Psoas muscle (tissue), 8 donors: Measurements from ENCODE around the gene SLC22A23. TPM values are rescaled to one million over a fixed set of nuclear protein-coding genes. Genes with fewer than 3 reads are reported as not detected.

Source experiments
- ATAC-seq, 4 donors: fragments of 200-7000 bp; cut with Tn5 transposase; one replicate each; pipeline ENCODE4 v1.9.1; 2020; ENCODE audit warnings: moderate library complexity in 3 of 4, mild to moderate bottlenecking in 2 of 4
- DNase-seq, 2 donors: peaks; one replicate each; pipeline ENCODE4 v3.0.0-alpha.2; 2020
- H3K27ac ChIP-seq: fragments of 200-600 bp; one replicate; pipeline ENCODE4 v1.8.0; 2022
- H3K27me3 ChIP-seq, 3 donors: fragments of 200-600 bp in 1 of 3; one replicate each; pipeline versions ENCODE4 v1.6.1 to v1.8.0; 2013 to 2022; ENCODE audit warnings: low read length in 2 of 3, mild to moderate bottlenecking in 2 of 3, moderate library complexity in 1 of 3; ENCODE audit not compliant: insufficient read depth in 3 of 3
- H3K36me3 ChIP-seq, 2 donors: fragments of 200-600 bp in 1 of 2; one replicate each; pipeline versions ENCODE4 v1.6.1 to v1.8.0; 2013 to 2022; ENCODE audit warnings: low read depth in 1 of 2, mild to moderate bottlenecking in 1 of 2, moderate library complexity in 1 of 2; ENCODE audit not compliant: insufficient read depth in 1 of 2
- H3K4me1 ChIP-seq: fragments of 200-600 bp; one replicate; pipeline ENCODE4 v1.8.0; 2022
- H3K4me3 ChIP-seq: fragments of 200-600 bp; one replicate; pipeline ENCODE4 v1.8.0; 2022; ENCODE audit warnings: mild to moderate bottlenecking
- H3K9me3 ChIP-seq: fragments of 200-600 bp; one replicate; pipeline ENCODE4 v1.8.0; 2022
- WGBS, 3 donors: extraction: QIAGEN DNeasy Blood & Tissue Kit; methylation state at CpG; one replicate each; pipeline versions ENCODE4 v1.1.6 to v1.1.7; 2013; 5-methylcytosine and 5-hydroxymethylcytosine counted together
- intact Hi-C, 2 donors: fragments of 100-400 bp; cut with DNase I; formaldehyde crosslinking; loops; one replicate each; pipeline versions ENCODE4 v1.11.0 to v1.14.2; 2022
- polyA plus RNA-seq, 3 donors: library from polyadenylated mRNA; stranded (reverse); fragments of 200-250 nt; gene quantifications; one replicate each; pipeline ENCODE4 v1.2.3, GENCODE V29; 2013
- total RNA-seq, 4 donors: library from RNA; stranded (reverse); fragmentation: NEBNext Ultra II Directional in 2 of 4; extraction: Animal tissue kit (Norgen Biotek cat#: 25700) in 2 of 4; gene quantifications; one replicate each; pipeline versions ENCODE4 v1.2.1 to v1.2.4, GENCODE V29; 2021 to 2023
- TF ChIP-seq, protein P1 (sequence below): fragments of 200-600 bp; IDR thresholded peaks from one replicate; pipeline ENCODE4 v1.8.0; 2022; ENCODE audit warnings: antibody characterized with exemption
- donor health status: healthy with polysubstance abuse.
- donor health status: DM: no; HTN: no; CAD: no; lungs with moderate emphysema.
- donor health status: Bipolar disorder and iron deficiency.
- donor health status: healthy.
- donor health status: DM: yes; HTN: yes; CAD: no.
- donor health status: DM: no; HTN: no; CAD: no.
- donor health status: DM: no; HTN: no; CAD: no.
- donor health status: DM: yes; HTN: yes; CAD: no.

SLC22A23 gene
- total and polyA plus RNA-seq, 7 donors: 4.6 to 13.7 (median 8.7) TPM

- Histone ChIP-seq H3K27me3 (no peaks in the 10 kb centered on the region), H3K4me3 (no peak overlapping the region), H3K36me3 (no peaks in the 10 kb centered on the region), H3K4me1 (peaks cover 6% of the 10 kb centered on the region), H3K9me3 (no peaks in the 10 kb centered on the region), H3K27ac (no peak overlapping the region)
- 36 to 100% (median 94%) methylated on average over 1 of the region's 1 CpG for whole genome bisulfite sequencing, 3 donors
- TF ChIP-seq, protein P1, sequence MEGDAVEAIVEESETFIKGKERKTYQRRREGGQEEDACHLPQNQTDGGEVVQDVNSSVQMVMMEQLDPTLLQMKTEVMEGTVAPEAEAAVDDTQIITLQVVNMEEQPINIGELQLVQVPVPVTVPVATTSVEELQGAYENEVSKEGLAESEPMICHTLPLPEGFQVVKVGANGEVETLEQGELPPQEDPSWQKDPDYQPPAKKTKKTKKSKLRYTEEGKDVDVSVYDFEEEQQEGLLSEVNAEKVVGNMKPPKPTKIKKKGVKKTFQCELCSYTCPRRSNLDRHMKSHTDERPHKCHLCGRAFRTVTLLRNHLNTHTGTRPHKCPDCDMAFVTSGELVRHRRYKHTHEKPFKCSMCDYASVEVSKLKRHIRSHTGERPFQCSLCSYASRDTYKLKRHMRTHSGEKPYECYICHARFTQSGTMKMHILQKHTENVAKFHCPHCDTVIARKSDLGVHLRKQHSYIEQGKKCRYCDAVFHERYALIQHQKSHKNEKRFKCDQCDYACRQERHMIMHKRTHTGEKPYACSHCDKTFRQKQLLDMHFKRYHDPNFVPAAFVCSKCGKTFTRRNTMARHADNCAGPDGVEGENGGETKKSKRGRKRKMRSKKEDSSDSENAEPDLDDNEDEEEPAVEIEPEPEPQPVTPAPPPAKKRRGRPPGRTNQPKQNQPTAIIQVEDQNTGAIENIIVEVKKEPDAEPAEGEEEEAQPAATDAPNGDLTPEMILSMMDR: no peak
- intact Hi-C loops: no loop called here
- no peak for DNase-seq
- ATAC-seq: no peak
Measured at GRCh38 chr6:3467996-3468395, 11.1 kb upstream of the SLC22A23 start.

DNA sequence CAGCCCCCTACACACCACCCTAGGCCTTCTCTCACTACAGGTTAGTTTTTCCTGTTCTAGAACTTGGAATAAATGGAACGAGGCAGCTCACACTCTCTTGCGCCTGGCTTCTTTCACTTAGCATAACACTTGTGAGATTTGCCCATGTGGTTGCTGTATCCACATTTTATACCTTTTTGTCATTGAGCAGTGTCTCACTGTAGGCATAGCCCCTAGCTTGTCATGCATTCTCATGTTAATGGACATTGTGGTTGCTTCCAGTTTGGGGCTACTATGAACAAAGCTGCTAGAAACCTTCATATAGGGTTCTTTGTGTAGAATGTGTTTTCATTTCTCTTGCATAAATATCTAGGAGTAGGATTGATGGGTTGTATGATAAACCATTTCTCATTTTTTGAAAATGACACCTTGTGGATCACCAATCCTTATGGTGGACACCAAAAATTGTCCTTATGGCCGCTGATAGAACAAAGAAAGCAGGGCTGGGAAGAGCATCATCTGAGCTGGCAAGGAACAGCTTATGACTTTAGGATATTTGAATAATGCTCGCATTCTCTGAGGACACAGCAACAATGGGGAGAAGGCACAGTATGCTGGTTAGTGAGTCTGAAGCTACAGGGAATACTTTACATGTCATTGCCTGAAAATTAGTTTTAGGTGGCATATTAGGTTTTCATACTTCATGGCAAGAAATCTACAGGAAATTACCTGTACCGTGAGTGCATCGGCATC, 9.8 kb upstream of the SLC22A23 start:
- 89 to 95% (median 90%) methylated on average over 6 of the region's 6 CpGs for WGBS, 3 donors
- no peak for DNase-seq
- H3K27ac ChIP-seq: no peak overlapping the region
- no peaks in the 10 kb centered on the region for H3K9me3 ChIP-seq
- no peak for ATAC-seq
- no peaks in the 10 kb centered on the region for H3K27me3 ChIP-seq
- TF ChIP-seq, protein P1: no peak
- no peak overlapping the region for H3K4me3 ChIP-seq
- intact Hi-C loops: no loop called here
- H3K4me1 ChIP-seq: no peaks in the 10 kb centered on the region
- no peaks in the 10 kb centered on the region for H3K36me3 ChIP-seq

GRCh38 chr6:3460253-3460652, 3.4 kb upstream of the SLC22A23 start:
- intact Hi-C loops: no loop called here
- ATAC-seq (no peak), DNase-seq (no peak)
- peaks cover 4% of the 10 kb centered on the region for H3K4me1 ChIP-seq
- H3K27me3 ChIP-seq: no peaks in the 10 kb centered on the region
- 56 to 58% (median 56%) methylated on average over 1 of the region's 1 CpG for WGBS, 3 donors
- TF ChIP-seq, protein P1: no peak
- no peaks in the 10 kb centered on the region for H3K9me3 ChIP-seq
- no peak overlapping the region for H3K4me3 ChIP-seq
- H3K27ac ChIP-seq: no peak overlapping the region
- H3K36me3 ChIP-seq: no peaks in the 10 kb centered on the region

DNA sequence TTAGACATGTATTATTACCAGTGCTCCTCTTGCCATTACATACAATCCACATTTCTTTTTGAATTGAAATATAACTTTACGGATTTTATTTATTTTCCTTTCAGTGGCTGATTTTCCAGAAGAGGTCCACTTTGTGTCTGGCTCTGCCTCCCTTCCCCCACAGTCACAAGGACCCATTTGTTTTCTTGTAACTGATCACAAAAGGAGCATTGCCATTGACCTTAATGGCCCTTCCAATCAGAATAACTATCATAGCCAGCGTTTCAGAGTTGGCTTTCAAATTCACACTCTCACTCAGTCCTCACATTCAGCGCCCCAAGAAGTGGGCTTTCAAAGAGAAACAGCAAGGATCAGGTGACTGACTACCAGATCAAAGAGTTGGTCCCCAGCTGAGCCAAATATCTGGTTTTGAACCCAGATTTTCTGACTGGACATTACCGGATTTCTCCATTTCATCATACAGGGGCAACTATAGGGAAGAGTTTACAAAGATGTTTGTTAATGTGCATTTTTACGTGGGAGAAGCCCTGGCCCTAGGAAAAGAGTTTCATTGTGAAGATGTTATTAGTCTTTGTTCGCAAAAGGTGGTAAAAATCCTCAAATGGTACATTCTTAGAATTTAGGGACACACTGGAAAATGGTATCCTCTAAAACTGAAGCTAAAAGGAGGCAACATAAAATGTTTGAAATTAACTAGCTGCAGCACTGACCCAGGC, 2.0 kb upstream of the SLC22A23 start:
- H3K4me3 ChIP-seq: no peak overlapping the region
- no peak for ATAC-seq

More for the DNA sequence above, 2.0 kb upstream of the SLC22A23 start:
- DNase-seq: no peak
- intact Hi-C loops: loop anchor here (2.0 to 10.0 kb wide), 5 partner anchors 37 to 177 kb away; no protein-coding TSS in a partner anchor
- H3K9me3 ChIP-seq: no peaks in the 10 kb centered on the region
- no peak overlapping the region for H3K27ac ChIP-seq
- peaks cover 4% of the 10 kb centered on the region for H3K4me1 ChIP-seq
- 77 to 81% (median 81%) methylated on average over 6 of the region's 6 CpGs for WGBS, 3 donors
- TF ChIP-seq, protein P1: no peak
- no peaks in the 10 kb centered on the region for H3K27me3 ChIP-seq
- H3K36me3 ChIP-seq: no peaks in the 10 kb centered on the region
